VCaP (cell line): ENCODE measurements around the gene HIP1.
"Not testable (repeated sequence)": the region's sequence is repeated elsewhere in the genome, so short reads cannot be mapped to it uniquely, and the experiment has no call there.

Experiments
- H3K27ac ChIP-seq: fragments of 450-650 bp; 2 replicates; pipeline ENCODE4 v1.5.1; 2017
- TF ChIP-seq, protein P1 (sequence below): fragments of 450-650 bp; conservative IDR thresholded peaks from 2 replicates; pipeline ENCODE4 v1.5.1; 2017; ENCODE audit warnings: mild to moderate bottlenecking, moderate library complexity

The HIP1 gene

GRCh38 chr7:75559355-75559975, 179.3 kb downstream of the HIP1 start:
- TF ChIP-seq, protein P1, sequence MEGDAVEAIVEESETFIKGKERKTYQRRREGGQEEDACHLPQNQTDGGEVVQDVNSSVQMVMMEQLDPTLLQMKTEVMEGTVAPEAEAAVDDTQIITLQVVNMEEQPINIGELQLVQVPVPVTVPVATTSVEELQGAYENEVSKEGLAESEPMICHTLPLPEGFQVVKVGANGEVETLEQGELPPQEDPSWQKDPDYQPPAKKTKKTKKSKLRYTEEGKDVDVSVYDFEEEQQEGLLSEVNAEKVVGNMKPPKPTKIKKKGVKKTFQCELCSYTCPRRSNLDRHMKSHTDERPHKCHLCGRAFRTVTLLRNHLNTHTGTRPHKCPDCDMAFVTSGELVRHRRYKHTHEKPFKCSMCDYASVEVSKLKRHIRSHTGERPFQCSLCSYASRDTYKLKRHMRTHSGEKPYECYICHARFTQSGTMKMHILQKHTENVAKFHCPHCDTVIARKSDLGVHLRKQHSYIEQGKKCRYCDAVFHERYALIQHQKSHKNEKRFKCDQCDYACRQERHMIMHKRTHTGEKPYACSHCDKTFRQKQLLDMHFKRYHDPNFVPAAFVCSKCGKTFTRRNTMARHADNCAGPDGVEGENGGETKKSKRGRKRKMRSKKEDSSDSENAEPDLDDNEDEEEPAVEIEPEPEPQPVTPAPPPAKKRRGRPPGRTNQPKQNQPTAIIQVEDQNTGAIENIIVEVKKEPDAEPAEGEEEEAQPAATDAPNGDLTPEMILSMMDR = no peak
- no peak overlapping the region for H3K27ac ChIP-seq

DNA sequence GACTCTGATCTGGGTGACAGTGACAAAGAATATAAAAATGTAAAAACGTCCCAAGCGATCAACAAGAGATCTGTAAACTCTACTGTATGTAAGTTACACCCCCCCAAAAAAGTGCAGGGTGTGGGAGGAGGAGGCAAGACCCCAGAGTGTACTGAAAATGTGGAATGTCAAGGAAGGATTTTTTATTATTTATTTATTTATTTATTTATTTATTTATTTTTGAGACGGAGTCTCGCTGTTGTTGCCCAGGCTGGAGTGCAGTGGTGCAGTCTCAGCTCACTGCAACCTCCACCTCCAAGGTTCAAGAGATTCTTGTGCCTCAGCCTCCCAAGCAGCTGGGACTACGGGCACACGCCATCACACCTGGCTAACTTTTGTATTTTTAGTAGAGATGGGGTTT, 181.9 kb downstream of the HIP1 start:
- H3K27ac ChIP-seq = not testable (repeated sequence)

DNA sequence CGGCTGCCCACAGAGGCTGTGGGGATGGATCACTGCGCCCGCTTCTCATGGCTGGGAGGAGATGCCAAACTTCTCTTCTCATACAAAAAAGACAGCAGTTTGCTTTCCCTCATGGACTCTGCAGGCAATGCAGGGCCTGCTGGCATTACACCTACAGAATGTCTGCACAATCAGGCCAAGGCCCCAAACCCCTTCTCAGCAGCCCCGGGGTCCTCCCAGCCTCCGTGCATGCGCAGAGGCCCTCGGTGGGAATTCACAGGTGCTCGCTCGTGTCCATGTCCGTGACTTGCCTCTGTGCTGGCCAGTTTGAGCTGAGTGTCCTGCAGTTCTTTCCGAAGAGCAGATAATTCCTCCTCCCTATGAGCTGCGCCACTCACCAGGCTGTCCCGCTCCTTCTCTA, 183.0 kb downstream of the HIP1 start:
- no peak overlapping the region for H3K27ac ChIP-seq
- TF ChIP-seq, protein P1 = no peak

- H3K27ac ChIP-seq = no peak overlapping the region; the same call in 1 of the 2 replicates
- TF ChIP-seq, protein P1 = no peak
Observed at GRCh38 chr7:75546237-75547015, 192.3 kb downstream of the HIP1 start.

DNA sequence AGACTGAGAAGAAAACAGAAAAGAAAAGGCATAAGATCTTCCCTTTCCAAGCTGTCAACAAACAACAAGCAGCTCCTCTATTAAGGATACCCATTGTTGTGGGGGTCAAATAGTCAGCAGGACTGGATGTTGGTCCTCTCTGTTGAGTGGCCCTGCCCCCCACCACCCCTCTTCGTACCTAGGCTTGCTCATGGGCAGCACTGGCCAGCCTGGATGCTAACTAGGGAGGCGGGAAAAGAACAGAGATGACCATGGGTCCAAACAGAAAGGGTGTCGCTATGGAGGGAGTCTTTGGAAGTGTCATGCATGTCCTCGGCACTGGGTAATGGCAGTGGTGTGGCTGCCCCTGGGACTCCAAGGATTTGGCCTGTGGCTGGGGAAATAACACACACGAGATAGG, 201.0 kb downstream of the HIP1 start:
- no peak overlapping the region for H3K27ac ChIP-seq
- TF ChIP-seq, protein P1 = no peak

GRCh38 chr7:75536940-75537538, 201.7 kb downstream of the HIP1 start:
- TF ChIP-seq, protein P1 = no peak

DNA sequence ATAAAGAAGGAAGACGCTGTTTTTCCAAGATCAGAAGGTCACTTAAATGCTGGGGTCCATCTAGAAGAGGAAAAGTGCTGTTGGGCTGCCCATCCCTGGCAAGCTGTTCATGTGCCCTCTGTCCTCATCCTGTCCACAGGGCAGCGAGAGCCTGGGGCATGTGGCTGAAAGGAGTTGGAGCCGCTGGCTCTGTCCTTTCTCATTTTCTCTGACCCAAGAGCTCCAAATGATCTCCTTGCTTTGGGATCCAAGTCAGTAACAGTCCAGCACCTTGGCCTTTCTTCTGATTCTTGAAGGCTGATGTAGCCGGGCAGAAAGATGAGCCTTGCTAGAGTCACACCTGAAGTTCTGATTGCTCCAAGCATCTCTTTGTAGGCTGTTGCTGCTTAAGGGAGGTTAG, 202.2 kb downstream of the HIP1 start:
- TF ChIP-seq, protein P1 = no peak
- no peak overlapping the region for H3K27ac ChIP-seq

More at GRCh38 chr7:75536940-75537538, 201.7 kb downstream of the HIP1 start:
- H3K27ac ChIP-seq = no peak overlapping the region
